GM23338 (cell line): ENCODE data around the gene HTR7. TPM values are rescaled to one million over a fixed set of nuclear protein-coding genes. Genes with fewer than 3 reads are reported as not detected.

ENCODE experiments used
- ATAC-seq: fragments of 200-7000 bp; cut with Tn5 transposase; 3 replicates; pipeline ENCODE4 v1.9.1; 2020
- DNase-seq: peaks from one replicate; pipeline ENCODE4 v3.0.0-alpha.2; 2015; ENCODE audit warnings: low spot score
- H2AFZ ChIP-seq: fragments of 200-600 bp; sonication (generic); 2 replicates; pipeline ENCODE4 v1.8.0; 2016; ENCODE audit warnings: antibody characterized with exemption, mild to moderate bottlenecking, moderate library complexity
- H3F3A ChIP-seq: fragments of 200-600 bp; sonication (generic); replicated peaks from 2 replicates; pipeline ENCODE4 v1.8.0; 2017; ENCODE audit warnings: antibody characterized with exemption, mixed run types, low read depth
- H3K27ac ChIP-seq: fragments of 200-600 bp; sonication (generic); 2 replicates; pipeline ENCODE4 v1.6.1; 2016; ENCODE audit warnings: low read depth
- H3K27me3 ChIP-seq: fragments of 200-600 bp; sonication (generic); 2 replicates; pipeline ENCODE4 v1.8.0; 2016; ENCODE audit warnings: mild to moderate bottlenecking, mixed run types, moderate library complexity; ENCODE audit not compliant: insufficient read depth
- H3K36me3 ChIP-seq: fragments of 200-600 bp; sonication (generic); 2 replicates; pipeline ENCODE4 v1.8.0; 2016; ENCODE audit warnings: mild to moderate bottlenecking; ENCODE audit not compliant: insufficient read depth
- H3K4me1 ChIP-seq: fragments of 200-600 bp; sonication (generic); 2 replicates; pipeline ENCODE4 v1.8.0; 2016; ENCODE audit warnings: mild to moderate bottlenecking, moderate library complexity; ENCODE audit not compliant: insufficient read depth
- H3K4me2 ChIP-seq: fragments of 200-600 bp; sonication (generic); 2 replicates; pipeline ENCODE4 v1.7.1; 2017; ENCODE audit warnings: mixed run types
- H3K4me3 ChIP-seq: fragments of 200-600 bp; sonication (generic); 2 replicates; pipeline ENCODE4 v1.6.1; 2016; ENCODE audit warnings: mixed run types
- H3K79me2 ChIP-seq: fragments of 200-600 bp; sonication (generic); replicated peaks from 2 replicates; pipeline ENCODE4 v1.8.0; 2017; ENCODE audit warnings: mild to moderate bottlenecking; ENCODE audit not compliant: insufficient read depth
- H3K9me2 ChIP-seq: fragments of 200-600 bp; sonication (generic); 2 replicates; pipeline ENCODE4 v1.8.0; 2017; ENCODE audit not compliant: insufficient read depth
- H4K20me1 ChIP-seq: fragments of 200-600 bp; sonication (generic); replicated peaks from 2 replicates; pipeline ENCODE4 v1.8.0; 2017; ENCODE audit warnings: mild to moderate bottlenecking; ENCODE audit not compliant: insufficient read depth
- H3K27ac Mint-ChIP-seq: 2 replicates; pipeline ENCODE4 v1.8.0; 2020; ENCODE audit warnings: inconsistent platforms, mild to moderate bottlenecking, moderate library complexity, mixed read lengths
- H3K27me3 Mint-ChIP-seq: 3 replicates; pipeline ENCODE4 v1.8.0; 2022; ENCODE audit warnings: low read depth, mild to moderate bottlenecking, moderate library complexity, mixed read lengths, inconsistent platforms; ENCODE audit not compliant: insufficient read depth, poor library complexity
- H3K36me3 Mint-ChIP-seq: 3 replicates; pipeline ENCODE4 v1.8.0; 2021; ENCODE audit warnings: low read depth, mild to moderate bottlenecking, inconsistent platforms, moderate library complexity, mixed read lengths
- H3K4me1 Mint-ChIP-seq: 3 replicates; pipeline ENCODE4 v1.8.0; 2020; ENCODE audit warnings: mild to moderate bottlenecking, inconsistent platforms, mixed read lengths
- H3K4me3 Mint-ChIP-seq: 3 replicates; pipeline ENCODE4 v1.8.0; 2021; ENCODE audit warnings: moderate library complexity, mild to moderate bottlenecking, inconsistent platforms, mixed read lengths
- H3K9me3 Mint-ChIP-seq: 3 replicates; pipeline ENCODE4 v1.8.0; 2020; ENCODE audit warnings: moderate library complexity, mild to moderate bottlenecking, inconsistent platforms, mixed read lengths
- CREB1 ChIP-seq: fragments of 250-450 bp; sonication (Bioruptor Pico); IDR thresholded peaks from 2 replicates; pipeline ENCODE4 v1.5.0; 2020; ENCODE audit warnings: low read depth, mild to moderate bottlenecking, moderate library complexity
- EZH2phosphoT487 ChIP-seq: fragments of 200-600 bp; sonication (generic); IDR thresholded peaks from one replicate; pipeline ENCODE4 v1.8.1; 2018; ENCODE audit warnings: antibody characterized with exemption; ENCODE audit not compliant: unreplicated experiment
- NANOG ChIP-seq: IDR thresholded peaks from 2 replicates; pipeline ENCODE4 v1.6.1; 2016; ENCODE audit warnings: antibody characterized with exemption, borderline replicate concordance
- STAT1 ChIP-seq: IDR thresholded peaks from one replicate; pipeline ENCODE4 v1.6.1; 2016; ENCODE audit warnings: antibody characterized with exemption; ENCODE audit not compliant: unreplicated experiment
- ZNF114 ChIP-seq: fragments of 250-450 bp; sonication (Bioruptor Pico); IDR thresholded peaks from 2 replicates; pipeline ENCODE4 v1.5.0; 2020; ENCODE audit warnings: mild to moderate bottlenecking, moderate library complexity
- ZNF331 ChIP-seq: fragments of 250-450 bp; sonication (Bioruptor Pico); IDR thresholded peaks from 2 replicates; pipeline ENCODE4 v1.5.0; 2020; ENCODE audit warnings: low read depth, mild to moderate bottlenecking, moderate library complexity
- polyA plus RNA-seq: library from polyadenylated mRNA; unstranded; fragments of >200 nt; fragmentation: Nextera tagmentation; extraction: Ambion mirVana; gene quantifications from 2 replicates; pipeline ENCODE4 v1.2.1, GENCODE V29; 2016
- total RNA-seq: library from RNA; depleted of rRNA; stranded (reverse); fragments of >200 nt; shearing (Covaris generic); gene quantifications from 2 replicates; pipeline ENCODE4 v1.2.3, GENCODE V29; 2014
- TF ChIP-seq, protein P1 (sequence below): IDR thresholded peaks from 2 replicates; pipeline ENCODE4 v1.6.1; 2016; ENCODE audit warnings: antibody characterized with exemption
- TF ChIP-seq, protein P2 (sequence below): IDR thresholded peaks from one replicate; pipeline ENCODE4 v1.6.1; 2018; ENCODE audit warnings: antibody characterized with exemption; ENCODE audit not compliant: unreplicated experiment

HTR7 gene
- total and polyA plus RNA-seq, 2 experiments from 2014 or later = 7.0 to 42.2 TPM

DNA sequence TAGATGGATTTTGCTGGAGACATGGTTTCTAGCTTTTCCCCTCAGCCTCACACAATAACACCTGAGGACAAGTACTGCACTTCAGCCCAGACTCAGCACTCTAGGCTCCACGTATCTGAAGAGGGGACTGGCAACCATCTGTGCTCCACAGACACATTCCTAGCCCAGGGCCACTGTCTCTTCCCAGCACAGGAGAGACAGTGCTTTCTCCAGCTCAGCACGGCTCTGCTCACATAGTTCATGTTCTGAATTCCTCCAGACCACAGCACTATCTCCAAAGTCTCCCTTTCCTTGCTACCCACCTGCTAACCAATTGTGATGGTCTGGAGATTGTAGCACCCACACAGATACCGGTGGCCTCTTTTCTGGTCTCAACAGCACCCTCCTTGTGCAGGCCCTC, 114.5 kb downstream of the HTR7 start:
- H3K27ac Mint-ChIP-seq = peak overlapping the region; percentile 50; the same call in 1 of the 2 replicates

DNA sequence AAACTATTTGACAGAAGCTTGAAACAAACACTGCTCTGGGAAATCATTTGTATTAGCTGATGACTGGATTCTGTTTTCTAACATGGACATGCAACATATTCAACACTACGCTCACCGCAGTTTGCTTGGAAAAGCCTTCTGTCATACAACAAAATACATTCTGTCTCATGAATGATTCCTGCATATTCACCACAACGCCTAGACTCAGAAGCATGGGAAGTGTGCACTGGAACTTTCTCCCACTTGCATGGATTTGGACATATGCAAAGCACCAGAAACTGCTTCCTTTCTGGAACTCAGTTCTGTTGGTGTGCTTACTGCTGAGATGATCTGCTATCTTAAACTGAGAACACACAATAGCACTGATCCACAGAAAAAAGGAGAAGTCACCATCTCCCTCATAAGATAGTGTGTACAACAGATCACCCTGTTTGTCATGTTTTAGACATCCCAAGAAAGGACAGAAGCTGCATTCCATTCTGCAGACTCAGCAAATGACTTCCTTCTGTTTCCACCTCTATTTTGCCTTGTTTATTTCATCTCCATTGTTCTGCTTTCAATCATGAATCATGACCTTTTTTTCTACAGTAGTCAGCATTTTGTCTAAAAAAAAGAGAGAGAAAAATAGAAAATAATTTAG, 115.8 kb downstream of the HTR7 start:
- H3K36me3 Mint-ChIP-seq = peaks cover 7% of the 10 kb centered on the region; the same call in 2 of the 3 replicates
- H3K4me1 Mint-ChIP-seq = no peaks in the 10 kb centered on the region; the same call in 2 of the 3 replicates
- Histone ChIP-seq H3K27ac (no peak overlapping the region), H3K9me2 (no peaks in the 10 kb centered on the region), H3K4me1 (no peaks in the 10 kb centered on the region), H4K20me1 (no peaks in the 10 kb centered on the region; the same call in none of the 2 replicates), H3K79me2 (peaks cover 15% of the 10 kb centered on the region), H3K4me2 (no peak overlapping the region), H3K36me3 (no peaks in the 10 kb centered on the region), H2AFZ (no peak overlapping the region), H3K4me3 (no peak overlapping the region), H3F3A (no peaks in the 10 kb centered on the region), H3K27me3 (no peaks in the 10 kb centered on the region)
- H3K27me3 Mint-ChIP-seq = no peaks in the 10 kb centered on the region
- H3K4me3 Mint-ChIP-seq = no peak overlapping the region
- no peaks in the 10 kb centered on the region for H3K9me3 Mint-ChIP-seq
- no peak for DNase-seq
- no peak for ATAC-seq
- TF ChIP-seq EZH2phosphoT487 = no peak
- no peak for TF ChIP-seq NANOG
- TF ChIP-seq CREB1 (CRISPR knock-in tag) = no peak
- no peak for TF ChIP-seq ZNF331 (CRISPR knock-in tag)
- TF ChIP-seq, protein P1, sequence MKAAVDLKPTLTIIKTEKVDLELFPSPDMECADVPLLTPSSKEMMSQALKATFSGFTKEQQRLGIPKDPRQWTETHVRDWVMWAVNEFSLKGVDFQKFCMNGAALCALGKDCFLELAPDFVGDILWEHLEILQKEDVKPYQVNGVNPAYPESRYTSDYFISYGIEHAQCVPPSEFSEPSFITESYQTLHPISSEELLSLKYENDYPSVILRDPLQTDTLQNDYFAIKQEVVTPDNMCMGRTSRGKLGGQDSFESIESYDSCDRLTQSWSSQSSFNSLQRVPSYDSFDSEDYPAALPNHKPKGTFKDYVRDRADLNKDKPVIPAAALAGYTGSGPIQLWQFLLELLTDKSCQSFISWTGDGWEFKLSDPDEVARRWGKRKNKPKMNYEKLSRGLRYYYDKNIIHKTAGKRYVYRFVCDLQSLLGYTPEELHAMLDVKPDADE = no peak
- TF ChIP-seq STAT1 = no peak
- TF ChIP-seq, protein P2, sequence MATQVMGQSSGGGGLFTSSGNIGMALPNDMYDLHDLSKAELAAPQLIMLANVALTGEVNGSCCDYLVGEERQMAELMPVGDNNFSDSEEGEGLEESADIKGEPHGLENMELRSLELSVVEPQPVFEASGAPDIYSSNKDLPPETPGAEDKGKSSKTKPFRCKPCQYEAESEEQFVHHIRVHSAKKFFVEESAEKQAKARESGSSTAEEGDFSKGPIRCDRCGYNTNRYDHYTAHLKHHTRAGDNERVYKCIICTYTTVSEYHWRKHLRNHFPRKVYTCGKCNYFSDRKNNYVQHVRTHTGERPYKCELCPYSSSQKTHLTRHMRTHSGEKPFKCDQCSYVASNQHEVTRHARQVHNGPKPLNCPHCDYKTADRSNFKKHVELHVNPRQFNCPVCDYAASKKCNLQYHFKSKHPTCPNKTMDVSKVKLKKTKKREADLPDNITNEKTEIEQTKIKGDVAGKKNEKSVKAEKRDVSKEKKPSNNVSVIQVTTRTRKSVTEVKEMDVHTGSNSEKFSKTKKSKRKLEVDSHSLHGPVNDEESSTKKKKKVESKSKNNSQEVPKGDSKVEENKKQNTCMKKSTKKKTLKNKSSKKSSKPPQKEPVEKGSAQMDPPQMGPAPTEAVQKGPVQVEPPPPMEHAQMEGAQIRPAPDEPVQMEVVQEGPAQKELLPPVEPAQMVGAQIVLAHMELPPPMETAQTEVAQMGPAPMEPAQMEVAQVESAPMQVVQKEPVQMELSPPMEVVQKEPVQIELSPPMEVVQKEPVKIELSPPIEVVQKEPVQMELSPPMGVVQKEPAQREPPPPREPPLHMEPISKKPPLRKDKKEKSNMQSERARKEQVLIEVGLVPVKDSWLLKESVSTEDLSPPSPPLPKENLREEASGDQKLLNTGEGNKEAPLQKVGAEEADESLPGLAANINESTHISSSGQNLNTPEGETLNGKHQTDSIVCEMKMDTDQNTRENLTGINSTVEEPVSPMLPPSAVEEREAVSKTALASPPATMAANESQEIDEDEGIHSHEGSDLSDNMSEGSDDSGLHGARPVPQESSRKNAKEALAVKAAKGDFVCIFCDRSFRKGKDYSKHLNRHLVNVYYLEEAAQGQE = no peak
- no peak overlapping the region for H3K27ac Mint-ChIP-seq

More for the DNA sequence above, 114.5 kb downstream of the HTR7 start:
- no peaks in the 10 kb centered on the region; the same call in none of the 2 replicates for H4K20me1 ChIP-seq
- DNase-seq (no peak), ATAC-seq (no peak)
- no peak overlapping the region for H3K27ac ChIP-seq
- no peaks in the 10 kb centered on the region for H3K9me2 ChIP-seq
- H3K36me3 ChIP-seq = no peaks in the 10 kb centered on the region
- no peaks in the 10 kb centered on the region for H3F3A ChIP-seq
- no peak overlapping the region for H2AFZ ChIP-seq
- Mint-ChIP-seq H3K27me3 (no peaks in the 10 kb centered on the region), H3K4me1 (no peaks in the 10 kb centered on the region; the same call in 2 of the 3 replicates), H3K36me3 (peaks cover 7% of the 10 kb centered on the region; the same call in 2 of the 3 replicates), H3K9me3 (no peaks in the 10 kb centered on the region; the same call in 2 of the 3 replicates), H3K4me3 (no peak overlapping the region; the same call in 2 of the 3 replicates)
- no peak overlapping the region for H3K4me2 ChIP-seq
- peaks cover 22% of the 10 kb centered on the region for H3K79me2 ChIP-seq
- no peaks in the 10 kb centered on the region for H3K27me3 ChIP-seq
- H3K4me3 ChIP-seq = no peak overlapping the region
- no peaks in the 10 kb centered on the region for H3K4me1 ChIP-seq
- TF ChIP-seq NANOG = no peak
- TF ChIP-seq, protein P1 = no peak
- no peak for TF ChIP-seq CREB1 (CRISPR knock-in tag)
- no peak for TF ChIP-seq ZNF114
- no peak for TF ChIP-seq ZNF331 (CRISPR knock-in tag)
- no peak for TF ChIP-seq EZH2phosphoT487
